Measurements from ENCODE around the gene ZCCHC7.
"Not testable (repeated sequence)": the region's sequence is repeated elsewhere in the genome, so short reads cannot be mapped to it uniquely, and the experiment has no call there.

The ZCCHC7 gene

GRCh38 chr9:37201581-37201980 is 81.2 kb downstream of the ZCCHC7 start:
- Histone ChIP-seq H3K9me3 (ENCODE audit: control insufficient read depth, insufficient read depth, low read length) (peaks cover 7% of the 10 kb centered on the region; the same call in 1 of the 2 replicates), H3K4me2 (ENCODE audit: low read length) (no peak overlapping the region; the same call in 1 of the 2 replicates), H3F3A (ENCODE audit: control insufficient read depth, insufficient read depth) (peaks cover 39% of the 10 kb centered on the region)

DNA sequence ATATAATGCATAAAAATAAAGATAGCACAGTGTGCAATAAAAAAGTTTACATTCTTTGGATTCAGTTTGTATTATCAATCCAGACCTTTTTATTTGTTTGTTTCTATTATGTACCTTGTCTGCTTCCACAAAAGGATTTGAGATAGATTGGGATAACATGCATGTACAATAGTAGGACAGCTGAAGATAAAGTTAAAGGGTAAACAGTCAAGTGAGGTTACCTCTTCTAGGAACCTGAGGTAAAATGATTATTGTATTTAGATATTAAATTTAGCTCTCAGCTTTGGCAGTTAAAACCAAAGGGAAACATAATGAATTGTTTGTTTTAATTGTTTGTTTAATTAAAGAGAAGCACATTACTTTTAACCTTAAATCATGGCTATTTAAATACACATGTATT is 81.7 kb downstream of the ZCCHC7 start:
- H3K27ac ChIP-seq (ENCODE audit: low read depth, low read length) = peak overlapping the region; percentile 95

More at GRCh38 chr9:37201581-37201980, 81.2 kb downstream of the ZCCHC7 start:
- Histone ChIP-seq H3K36me3 (ENCODE audit: control insufficient read depth, low read length) (peaks cover 72% of the 10 kb centered on the region), H3K79me2 (ENCODE audit: control insufficient read depth, low read length) (peaks cover 81% of the 10 kb centered on the region), H3K9me2 (replicated peaks; ENCODE audit: control insufficient read depth, low read length) (no peaks in the 10 kb centered on the region), H3K4me1 (ENCODE audit: control insufficient read depth, low read length) (peaks cover 92% of the 10 kb centered on the region), H4K20me1 (ENCODE audit: control insufficient read depth, insufficient read depth, low read depth, low read length) (no peaks in the 10 kb centered on the region), H3K27me3 (ENCODE audit: control insufficient read depth, low read length) (no peaks in the 10 kb centered on the region), H3K27ac (ENCODE audit: low read depth, low read length) (peak overlapping the region; percentile 95), H3K4me3 (ENCODE audit: low read length) (no peak overlapping the region)
- TF ChIP-seq, protein P1, sequence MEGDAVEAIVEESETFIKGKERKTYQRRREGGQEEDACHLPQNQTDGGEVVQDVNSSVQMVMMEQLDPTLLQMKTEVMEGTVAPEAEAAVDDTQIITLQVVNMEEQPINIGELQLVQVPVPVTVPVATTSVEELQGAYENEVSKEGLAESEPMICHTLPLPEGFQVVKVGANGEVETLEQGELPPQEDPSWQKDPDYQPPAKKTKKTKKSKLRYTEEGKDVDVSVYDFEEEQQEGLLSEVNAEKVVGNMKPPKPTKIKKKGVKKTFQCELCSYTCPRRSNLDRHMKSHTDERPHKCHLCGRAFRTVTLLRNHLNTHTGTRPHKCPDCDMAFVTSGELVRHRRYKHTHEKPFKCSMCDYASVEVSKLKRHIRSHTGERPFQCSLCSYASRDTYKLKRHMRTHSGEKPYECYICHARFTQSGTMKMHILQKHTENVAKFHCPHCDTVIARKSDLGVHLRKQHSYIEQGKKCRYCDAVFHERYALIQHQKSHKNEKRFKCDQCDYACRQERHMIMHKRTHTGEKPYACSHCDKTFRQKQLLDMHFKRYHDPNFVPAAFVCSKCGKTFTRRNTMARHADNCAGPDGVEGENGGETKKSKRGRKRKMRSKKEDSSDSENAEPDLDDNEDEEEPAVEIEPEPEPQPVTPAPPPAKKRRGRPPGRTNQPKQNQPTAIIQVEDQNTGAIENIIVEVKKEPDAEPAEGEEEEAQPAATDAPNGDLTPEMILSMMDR (IDR thresholded peaks at IDR 0.05; ENCODE audit: low read depth, low read length, poor library complexity, severe bottlenecking) = no peak
- TF ChIP-seq EZH2phosphoT487 (IDR thresholded peaks at IDR 0.05; ENCODE audit: borderline replicate concordance, low read length) = no peak

DNA sequence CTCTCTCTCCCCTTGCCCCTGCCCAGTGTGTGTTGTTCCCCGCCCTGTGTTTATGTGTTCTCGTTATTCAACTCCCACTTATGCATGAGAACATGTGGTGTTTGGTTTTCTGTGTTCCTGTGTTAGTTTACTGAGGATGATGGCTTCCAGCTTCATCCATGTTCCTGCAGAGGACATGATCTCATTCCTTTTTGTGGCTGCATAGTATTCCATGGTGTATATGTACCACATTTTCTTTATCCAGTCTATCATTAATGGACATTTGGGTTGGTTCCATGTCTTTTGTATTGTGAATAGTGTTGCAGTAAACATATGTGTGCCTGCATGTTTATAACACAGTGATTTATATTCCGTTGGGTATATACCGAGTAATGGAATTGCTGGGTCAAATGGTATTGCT is 83.1 kb downstream of the ZCCHC7 start:
- H3K36me3 ChIP-seq (ENCODE audit: control insufficient read depth, low read length) = peaks cover 78% of the 10 kb centered on the region
- not testable (repeated sequence) for H3K9me3 ChIP-seq (ENCODE audit: control insufficient read depth, insufficient read depth, low read length); H3K4me2 ChIP-seq (ENCODE audit: low read length); H4K20me1 ChIP-seq (ENCODE audit: control insufficient read depth, insufficient read depth, low read depth, low read length); H3K9me2 ChIP-seq (replicated peaks; ENCODE audit: control insufficient read depth, low read length); H3K27ac ChIP-seq (ENCODE audit: low read depth, low read length); H3K27me3 ChIP-seq (ENCODE audit: control insufficient read depth, low read length)
- peaks cover 93% of the 10 kb centered on the region for H3K79me2 ChIP-seq (ENCODE audit: control insufficient read depth, low read length)
- peaks cover 98% of the 10 kb centered on the region for H3K4me1 ChIP-seq (ENCODE audit: control insufficient read depth, low read length)
- H3K4me3 ChIP-seq (ENCODE audit: low read length) = 0 out of 2 replicates have a peak overlapping the region, but pooled peaks have one; percentile 14
- H3F3A ChIP-seq (ENCODE audit: control insufficient read depth, insufficient read depth) = peaks cover 29% of the 10 kb centered on the region

More for the DNA sequence above, 81.7 kb downstream of the ZCCHC7 start:
- H3K4me1 ChIP-seq (ENCODE audit: control insufficient read depth, low read length) = peaks cover 95% of the 10 kb centered on the region
- peaks cover 35% of the 10 kb centered on the region for H3F3A ChIP-seq (ENCODE audit: control insufficient read depth, insufficient read depth)
- no peaks in the 10 kb centered on the region for H3K9me2 ChIP-seq (replicated peaks; ENCODE audit: control insufficient read depth, low read length)
- H3K4me2 ChIP-seq (ENCODE audit: low read length) = no peak overlapping the region
- H3K27me3 ChIP-seq (ENCODE audit: control insufficient read depth, low read length) = no peaks in the 10 kb centered on the region
- H3K79me2 ChIP-seq (ENCODE audit: control insufficient read depth, low read length) = peaks cover 86% of the 10 kb centered on the region
- H3K36me3 ChIP-seq (ENCODE audit: control insufficient read depth, low read length) = peaks cover 77% of the 10 kb centered on the region
- TF ChIP-seq, protein P1 (IDR thresholded peaks at IDR 0.05; ENCODE audit: low read depth, low read length, poor library complexity, severe bottlenecking) = no peak
- H4K20me1 ChIP-seq (ENCODE audit: control insufficient read depth, insufficient read depth, low read depth, low read length) = no peaks in the 10 kb centered on the region
- H3K4me3 ChIP-seq (ENCODE audit: low read length) = no peak overlapping the region
- H3K9me3 ChIP-seq (ENCODE audit: control insufficient read depth, insufficient read depth, low read length) = peaks cover 7% of the 10 kb centered on the region; the same call in 1 of the 2 replicates

DNA sequence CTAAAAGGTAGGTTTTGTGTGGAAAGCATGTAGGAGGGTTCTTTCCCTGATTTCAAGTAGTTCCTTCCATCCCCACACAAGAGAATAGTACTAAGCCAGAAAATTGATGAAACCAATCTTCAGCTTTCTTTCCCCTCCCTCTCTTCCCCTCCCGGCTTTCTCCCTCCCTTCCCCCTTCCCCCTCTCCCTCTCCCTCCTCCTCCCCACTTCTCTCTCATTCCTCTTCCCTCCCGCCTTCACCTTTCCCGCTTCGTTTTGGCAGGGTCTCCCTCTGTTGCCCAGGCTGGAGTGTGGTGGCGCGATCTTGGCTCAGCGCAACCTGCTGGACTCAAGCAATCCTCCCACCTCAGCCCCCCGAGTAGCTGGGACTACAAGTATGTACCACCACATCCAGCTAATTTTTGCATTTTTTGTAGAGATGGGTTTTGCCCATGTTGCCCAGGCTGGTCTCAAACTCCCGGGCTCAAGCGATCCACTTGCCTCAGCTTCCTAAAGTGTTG is 85.8 kb downstream of the ZCCHC7 start:
- peak overlapping the region; percentile 50 for H3K4me2 ChIP-seq (ENCODE audit: low read length)
- no peaks in the 10 kb centered on the region for H3K9me2 ChIP-seq (replicated peaks; ENCODE audit: control insufficient read depth, low read length)
- H3K27ac ChIP-seq (ENCODE audit: low read depth, low read length) = peak overlapping the region; percentile 81
- H3K36me3 ChIP-seq (ENCODE audit: control insufficient read depth, low read length) = peaks cover 79% of the 10 kb centered on the region
- no peaks in the 10 kb centered on the region for H3K27me3 ChIP-seq (ENCODE audit: control insufficient read depth, low read length)
- H3K4me1 ChIP-seq (ENCODE audit: control insufficient read depth, low read length) = peaks cover 98% of the 10 kb centered on the region
- H3K79me2 ChIP-seq (ENCODE audit: control insufficient read depth, low read length) = peaks cover 94% of the 10 kb centered on the region
- peaks cover 7% of the 10 kb centered on the region; the same call in 1 of the 2 replicates for H3K9me3 ChIP-seq (ENCODE audit: control insufficient read depth, insufficient read depth, low read length)
- no peak for TF ChIP-seq EZH2phosphoT487 (IDR thresholded peaks at IDR 0.05; ENCODE audit: borderline replicate concordance, low read length)
- TF ChIP-seq, protein P1 (IDR thresholded peaks at IDR 0.05; ENCODE audit: low read depth, low read length, poor library complexity, severe bottlenecking) = no peak
- H3K4me3 ChIP-seq (ENCODE audit: low read length) = peak overlapping the region; percentile 28; the same call in 1 of the 2 replicates
- no peaks in the 10 kb centered on the region for H4K20me1 ChIP-seq (ENCODE audit: control insufficient read depth, insufficient read depth, low read depth, low read length)
- peaks cover 24% of the 10 kb centered on the region for H3F3A ChIP-seq (ENCODE audit: control insufficient read depth, insufficient read depth)
